Lower lobe of right lung (tissue), 2 donors: Measurements from ENCODE around the gene GATD1. TPM values are rescaled to one million over a fixed set of nuclear protein-coding genes. Genes with fewer than 3 reads are reported as not detected.

Experiments used
- ATAC-seq, 2 donors: fragments of 200-7000 bp; cut with Tn5 transposase; one replicate each; pipeline ENCODE4 v1.9.1; 2020 to 2022; ENCODE audit warnings: mild to moderate bottlenecking in 2 of 2, moderate library complexity in 2 of 2
- DNase-seq: peaks from one replicate; pipeline ENCODE4 v3.0.0-alpha.2; 2020
- H3K27ac ChIP-seq: fragments of 200-600 bp; one replicate; pipeline ENCODE4 v1.8.0; 2022
- H3K27me3 ChIP-seq: fragments of 200-600 bp; one replicate; pipeline ENCODE4 v1.8.0; 2022; ENCODE audit warnings: low read depth
- H3K36me3 ChIP-seq: fragments of 200-600 bp; one replicate; pipeline ENCODE4 v1.8.0; 2022; ENCODE audit warnings: mild to moderate bottlenecking
- H3K4me1 ChIP-seq: fragments of 200-600 bp; one replicate; pipeline ENCODE4 v1.8.0; 2022
- H3K4me3 ChIP-seq: fragments of 200-600 bp; one replicate; pipeline ENCODE4 v1.8.0; 2022; ENCODE audit warnings: mild to moderate bottlenecking
- H3K9me3 ChIP-seq: fragments of 200-600 bp; one replicate; pipeline ENCODE4 v1.8.0; 2022
- CTCF ChIP-seq: fragments of 200-600 bp; IDR thresholded peaks from one replicate; pipeline ENCODE4 v1.8.0; 2022; ENCODE audit warnings: antibody characterized with exemption, mild to moderate bottlenecking
- intact Hi-C: fragments of 100-400 bp; cut with DNase I; formaldehyde crosslinking; loops from one replicate; pipeline ENCODE4 v1.11.0; 2022
- total RNA-seq: library from RNA; stranded (reverse); fragmentation: NEBNext Ultra II Directional; extraction: Animal tissue kit (Norgen Biotek cat#: 25700); gene quantifications from one replicate; pipeline ENCODE4 v1.2.1, GENCODE V29; 2021
- donor health status: DM: no; HTN: yes; CAD: no; lungs with severe emphysema.

Gene GATD1
- total RNA-seq, 1 donor from 2014 or later = 46.7 TPM

GRCh38 chr11:769887-770641 is 7.2 kb downstream of the GATD1 start:
- H3K36me3 ChIP-seq = peaks cover 68% of the 10 kb centered on the region
- peak; percentile 44 for DNase-seq

GRCh38 chr11:767238-767637 is 10.0 kb downstream of the GATD1 start:
- ATAC-seq (no peak), DNase-seq (no peak)
- TF ChIP-seq CTCF = no peak
- H3K4me3 ChIP-seq = no peak overlapping the region
- H3K9me3 ChIP-seq = no peaks in the 10 kb centered on the region
- no peaks in the 10 kb centered on the region for H3K27me3 ChIP-seq
- H3K36me3 ChIP-seq = peaks cover 72% of the 10 kb centered on the region
- H3K4me1 ChIP-seq = peaks cover 6% of the 10 kb centered on the region
- no peak overlapping the region for H3K27ac ChIP-seq
- intact Hi-C loops = no loop called here

More at GRCh38 chr11:769887-770641, 7.2 kb downstream of the GATD1 start:
- ATAC-seq = no peak
- H3K4me3 ChIP-seq = no peak overlapping the region
- no peaks in the 10 kb centered on the region for H3K27me3 ChIP-seq
- H3K27ac ChIP-seq = no peak overlapping the region
- no peak for TF ChIP-seq CTCF
- H3K4me1 ChIP-seq = peaks cover 4% of the 10 kb centered on the region
- no peaks in the 10 kb centered on the region for H3K9me3 ChIP-seq
- intact Hi-C loops = no loop called here

- intact Hi-C loops = no loop called here
- H3K36me3 ChIP-seq = peaks cover 72% of the 10 kb centered on the region
- no peaks in the 10 kb centered on the region for H3K9me3 ChIP-seq
- TF ChIP-seq CTCF = no peak
- peaks cover 6% of the 10 kb centered on the region for H3K4me1 ChIP-seq
- DNase-seq (no peak), ATAC-seq (no peak)
- H3K27ac ChIP-seq = no peak overlapping the region
- no peaks in the 10 kb centered on the region for H3K27me3 ChIP-seq
- H3K4me3 ChIP-seq = no peak overlapping the region
These were observed 10.4 kb downstream of the GATD1 start for GRCh38 chr11:766936-767210.

- peaks cover 72% of the 10 kb centered on the region for H3K36me3 ChIP-seq
- H3K4me3 ChIP-seq = no peak overlapping the region
- H3K4me1 ChIP-seq = peaks cover 6% of the 10 kb centered on the region
- no peak for TF ChIP-seq CTCF
- intact Hi-C loops = no loop called here
- H3K27ac ChIP-seq = no peak overlapping the region
- no peak for ATAC-seq
- no peaks in the 10 kb centered on the region for H3K9me3 ChIP-seq
- DNase-seq = no peak
- no peaks in the 10 kb centered on the region for H3K27me3 ChIP-seq
These were observed 11.0 kb downstream of the GATD1 start for GRCh38 chr11:766106-766935.

- no peaks in the 10 kb centered on the region for H3K27me3 ChIP-seq
- peaks cover 72% of the 10 kb centered on the region for H3K36me3 ChIP-seq
- no peak for TF ChIP-seq CTCF
- H3K4me3 ChIP-seq = no peak overlapping the region
- H3K4me1 ChIP-seq = peaks cover 6% of the 10 kb centered on the region
- H3K27ac ChIP-seq = no peak overlapping the region
- intact Hi-C loops = no loop called here
- DNase-seq (no peak), ATAC-seq (no peak)
- H3K9me3 ChIP-seq = no peaks in the 10 kb centered on the region
These were observed 11.5 kb downstream of the GATD1 start for GRCh38 chr11:765802-766091.
